ENCODE measurements around the gene ABCC10.
"Not testable (repeated sequence)": the region's sequence is repeated elsewhere in the genome, so short reads cannot be mapped to it uniquely, and the experiment has no call there.

The ABCC10 gene

DNA sequence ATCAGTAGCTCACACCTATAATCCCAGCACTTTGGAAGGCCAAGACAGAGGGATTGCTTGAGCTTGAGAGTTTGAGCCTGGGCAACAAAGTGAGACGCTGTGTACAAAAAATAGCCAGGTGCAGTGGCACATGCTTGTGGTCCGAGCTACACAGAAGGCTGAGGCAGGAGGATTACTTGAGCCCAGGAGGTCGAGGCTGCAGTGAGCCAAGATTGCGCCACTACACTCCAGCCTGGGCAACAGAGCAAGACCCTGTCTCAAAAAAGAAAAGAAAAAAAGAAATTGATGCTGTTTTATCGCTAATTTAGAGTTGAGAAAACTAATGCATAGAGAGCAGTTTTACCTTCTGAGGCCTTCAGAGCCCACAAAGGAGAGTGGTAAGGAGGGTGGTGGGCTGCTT lies 71.0 kb downstream of the ABCC10 start:
- DNase-seq = not testable (repeated sequence)

DNA sequence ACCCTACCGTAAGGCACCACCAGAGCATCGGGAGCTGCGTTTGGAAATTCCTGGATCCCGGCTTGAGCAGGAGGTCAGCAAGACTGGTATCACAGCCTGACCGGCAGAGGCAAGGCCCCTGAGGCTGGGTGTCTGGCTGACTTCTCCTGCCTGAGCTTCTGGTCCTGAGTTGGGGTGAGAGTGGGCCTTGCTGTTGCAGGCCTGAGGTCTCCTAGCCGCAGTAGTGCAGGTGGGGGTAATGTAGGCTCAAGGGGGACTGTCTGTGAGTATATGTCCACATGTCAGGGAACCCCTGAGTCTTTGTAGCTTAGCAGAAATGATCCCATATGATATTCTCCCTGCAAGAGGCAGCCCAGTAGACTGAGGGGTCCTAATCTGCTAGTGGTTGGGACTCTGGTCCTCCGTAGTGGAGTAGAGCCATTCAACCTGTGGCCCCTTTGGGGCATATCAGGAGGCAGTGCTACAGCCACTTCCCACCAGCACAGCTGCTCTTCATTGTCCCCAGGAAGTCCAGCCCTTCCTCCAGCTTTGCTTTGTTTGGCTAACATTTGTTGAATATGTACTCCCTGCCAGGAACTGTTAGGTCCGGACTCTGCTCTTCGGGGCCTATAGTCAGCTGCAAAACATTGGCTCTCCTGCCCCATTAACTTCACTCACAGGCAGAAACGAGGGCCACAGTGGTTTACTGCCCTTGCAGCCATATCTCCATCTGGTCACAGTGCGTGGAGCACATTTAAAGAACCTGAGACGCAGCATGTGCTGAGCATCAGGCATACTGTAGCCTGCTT lies 71.9 kb downstream of the ABCC10 start:
- DNase-seq = no peak

All from SHP77 treated with DMSO at 0.1 percent for 48 hours (cell line).